Neural progenitor cell (in vitro differentiated cells): ENCODE data around the gene LSMEM2. TPM values are rescaled to one million over a fixed set of nuclear protein-coding genes. Genes with fewer than 3 reads are reported as not detected.

Source experiments
- DNase-seq: peaks from one replicate; pipeline ENCODE4 v3.0.0-alpha.2; 2016; ENCODE audit warnings: low spot score
- H2AFZ ChIP-seq: fragments of 200-600 bp; sonication (generic); replicated peaks from 2 replicates; pipeline ENCODE4 v1.6.1; 2016; ENCODE audit warnings: antibody characterized with exemption
- H3F3A ChIP-seq: fragments of 200-600 bp; sonication (generic); 2 replicates; pipeline ENCODE4 v1.6.1; 2016; ENCODE audit warnings: antibody characterized with exemption, low read depth
- H3K27ac ChIP-seq: fragments of 200-600 bp; sonication (generic); 2 replicates; pipeline ENCODE4 v1.5.1; 2016; ENCODE audit warnings: mild to moderate bottlenecking
- H3K27me3 ChIP-seq: fragments of 200-600 bp; sonication (generic); 2 replicates; pipeline ENCODE4 v1.6.1; 2016; ENCODE audit warnings: mild to moderate bottlenecking, moderate library complexity
- H3K36me3 ChIP-seq: fragments of 200-600 bp; sonication (generic); 2 replicates; pipeline ENCODE4 v1.5.1; 2016
- H3K4me1 ChIP-seq: fragments of 200-600 bp; sonication (generic); 2 replicates; pipeline ENCODE4 v1.6.1; 2016; ENCODE audit warnings: mixed run types
- H3K4me2 ChIP-seq: fragments of 200-600 bp; sonication (generic); 2 replicates; pipeline ENCODE4 v1.6.1; 2016
- H3K4me3 ChIP-seq: fragments of 200-600 bp; sonication (generic); 2 replicates; pipeline ENCODE4 v1.5.1; 2016
- H3K79me2 ChIP-seq: fragments of 200-600 bp; sonication (generic); 2 replicates; pipeline ENCODE4 v1.6.1; 2016; ENCODE audit warnings: low read depth
- H3K9ac ChIP-seq: fragments of 200-600 bp; sonication (generic); 2 replicates; pipeline ENCODE4 v1.6.1; 2016
- H3K9me3 ChIP-seq: fragments of 200-600 bp; sonication (generic); 2 replicates; pipeline ENCODE4 v1.5.1; 2016; ENCODE audit warnings: low read depth
- H4K20me1 ChIP-seq: fragments of 200-600 bp; sonication (generic); 2 replicates; pipeline ENCODE4 v1.6.1; 2016; ENCODE audit warnings: low read depth
- H3K27ac Mint-ChIP-seq: 3 replicates; pipeline ENCODE4 v1.8.0; 2021; ENCODE audit warnings: mixed read lengths
- H3K27me3 Mint-ChIP-seq: 2 replicates; pipeline ENCODE4 v1.8.0; 2022; ENCODE audit warnings: low read depth, mild to moderate bottlenecking, inconsistent platforms, moderate library complexity, mixed read lengths; ENCODE audit not compliant: insufficient read depth
- H3K36me3 Mint-ChIP-seq: 3 replicates; pipeline ENCODE4 v1.8.0; 2021; ENCODE audit warnings: mixed read lengths
- H3K4me1 Mint-ChIP-seq: 3 replicates; pipeline ENCODE4 v1.8.0; 2021; ENCODE audit warnings: mixed read lengths
- H3K4me3 Mint-ChIP-seq: 3 replicates; pipeline ENCODE4 v1.8.0; 2021; ENCODE audit warnings: mild to moderate bottlenecking, moderate library complexity, mixed read lengths
- H3K9me3 Mint-ChIP-seq: 3 replicates; pipeline ENCODE4 v1.8.0; 2020; ENCODE audit warnings: mixed read lengths
- EZH2 ChIP-seq: fragments of 200-600 bp; sonication (generic); IDR thresholded peaks from 2 replicates; pipeline ENCODE4 v1.6.1; 2017; ENCODE audit warnings: antibody characterized with exemption, mild to moderate bottlenecking, moderate library complexity
- EZH2phosphoT487 ChIP-seq: fragments of 200-600 bp; sonication (generic); IDR thresholded peaks from 2 replicates; pipeline ENCODE4 v1.6.1; 2017; ENCODE audit warnings: antibody characterized with exemption
- total RNA-seq: library from RNA; depleted of rRNA; stranded (reverse); fragments of >200 nt; gene quantifications from 2 replicates; pipeline ENCODE4 v1.2.3, GENCODE V29; 2015; ENCODE audit warnings: low replicate concordance
- TF ChIP-seq, protein P1 (sequence below): fragments of 200-600 bp; sonication (generic); IDR thresholded peaks from 2 replicates; pipeline ENCODE4 v1.5.1; 2017; ENCODE audit warnings: antibody characterized with exemption, mild to moderate bottlenecking

The LSMEM2 gene
- total RNA-seq, 1 donor from 2014 or later = not detected

DNA sequence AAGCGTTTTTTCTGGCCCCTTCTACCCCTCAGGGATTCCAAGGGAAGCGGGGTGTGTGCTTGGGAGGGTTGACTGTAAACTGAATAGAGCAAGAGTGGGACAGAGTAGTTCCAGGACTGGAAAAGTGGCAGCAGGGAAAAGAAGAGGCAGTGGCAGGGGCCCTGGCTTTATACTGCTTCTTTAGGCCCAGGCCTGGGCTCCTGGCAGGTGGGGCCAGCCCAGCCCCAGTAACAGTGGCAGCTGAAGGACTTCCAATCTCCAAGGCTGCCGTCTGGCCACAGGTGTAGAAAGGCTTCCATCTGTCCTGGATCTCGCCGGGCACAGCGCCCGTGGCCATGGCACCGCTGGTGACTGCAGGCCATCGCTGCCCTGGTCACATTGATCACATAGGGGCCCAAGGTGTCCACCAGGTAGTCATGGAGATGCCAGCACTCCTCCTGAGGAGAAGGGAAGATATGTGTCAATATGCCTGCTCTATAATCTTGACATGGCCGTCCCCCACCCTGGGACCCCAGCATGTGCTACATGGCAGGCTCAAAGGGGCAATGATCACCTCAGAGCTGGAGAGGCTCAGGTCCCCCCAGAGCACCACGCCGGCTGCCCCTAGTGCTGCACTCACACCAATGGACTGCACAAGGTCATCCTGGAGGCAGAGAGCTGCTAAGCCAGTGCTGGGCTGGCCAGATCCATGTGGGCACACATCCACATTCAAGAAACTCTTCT, 14.4 kb downstream of the LSMEM2 start:
- Histone ChIP-seq H3K4me3 (peak overlapping the region; percentile 77), H4K20me1 (peaks cover under 1% of the 10 kb centered on the region), H3K4me1 (peaks cover 13% of the 10 kb centered on the region), H3K9me3 (no peaks in the 10 kb centered on the region), H3K36me3 (no peaks in the 10 kb centered on the region), H3K79me2 (peaks cover 12% of the 10 kb centered on the region), H3K4me2 (peak overlapping the region; percentile 74), H3K27ac (no peak overlapping the region), H3K9ac (no peak overlapping the region), H3K27me3 (no peaks in the 10 kb centered on the region), H3F3A (no peaks in the 10 kb centered on the region), H2AFZ (no peak overlapping the region)
- Mint-ChIP-seq H3K4me1 (peaks cover 16% of the 10 kb centered on the region), H3K4me3 (peak overlapping the region; percentile 87), H3K36me3 (peaks cover 1% of the 10 kb centered on the region), H3K27me3 (peaks cover 12% of the 10 kb centered on the region), H3K9me3 (no peaks in the 10 kb centered on the region), H3K27ac (peak overlapping the region; percentile 92)
- TF ChIP-seq EZH2 (no peak), EZH2phosphoT487 (no peak)
- TF ChIP-seq, protein P1, sequence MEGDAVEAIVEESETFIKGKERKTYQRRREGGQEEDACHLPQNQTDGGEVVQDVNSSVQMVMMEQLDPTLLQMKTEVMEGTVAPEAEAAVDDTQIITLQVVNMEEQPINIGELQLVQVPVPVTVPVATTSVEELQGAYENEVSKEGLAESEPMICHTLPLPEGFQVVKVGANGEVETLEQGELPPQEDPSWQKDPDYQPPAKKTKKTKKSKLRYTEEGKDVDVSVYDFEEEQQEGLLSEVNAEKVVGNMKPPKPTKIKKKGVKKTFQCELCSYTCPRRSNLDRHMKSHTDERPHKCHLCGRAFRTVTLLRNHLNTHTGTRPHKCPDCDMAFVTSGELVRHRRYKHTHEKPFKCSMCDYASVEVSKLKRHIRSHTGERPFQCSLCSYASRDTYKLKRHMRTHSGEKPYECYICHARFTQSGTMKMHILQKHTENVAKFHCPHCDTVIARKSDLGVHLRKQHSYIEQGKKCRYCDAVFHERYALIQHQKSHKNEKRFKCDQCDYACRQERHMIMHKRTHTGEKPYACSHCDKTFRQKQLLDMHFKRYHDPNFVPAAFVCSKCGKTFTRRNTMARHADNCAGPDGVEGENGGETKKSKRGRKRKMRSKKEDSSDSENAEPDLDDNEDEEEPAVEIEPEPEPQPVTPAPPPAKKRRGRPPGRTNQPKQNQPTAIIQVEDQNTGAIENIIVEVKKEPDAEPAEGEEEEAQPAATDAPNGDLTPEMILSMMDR = no peak
- DNase-seq = peak; percentile 1

GRCh38 chr3:50294089-50294488, 15.2 kb downstream of the LSMEM2 start:
- H3K27ac ChIP-seq = no peak overlapping the region
- no peak overlapping the region for H3K9ac ChIP-seq
- Mint-ChIP-seq H3K4me1 (peaks cover 19% of the 10 kb centered on the region), H3K27me3 (peaks cover 10% of the 10 kb centered on the region), H3K4me3 (no peak overlapping the region), H3K27ac (no peak overlapping the region), H3K36me3 (peaks cover 1% of the 10 kb centered on the region), H3K9me3 (no peaks in the 10 kb centered on the region)
- H2AFZ ChIP-seq = no peak overlapping the region
- H3K4me2 ChIP-seq = no peak overlapping the region
- no peaks in the 10 kb centered on the region for H3K36me3 ChIP-seq
- H3K27me3 ChIP-seq = no peaks in the 10 kb centered on the region
- H3K4me1 ChIP-seq = peaks cover 18% of the 10 kb centered on the region
- H3K4me3 ChIP-seq = no peak overlapping the region
- peaks cover 6% of the 10 kb centered on the region for H4K20me1 ChIP-seq
- H3F3A ChIP-seq = no peaks in the 10 kb centered on the region
- DNase-seq = no peak
- TF ChIP-seq, protein P1 = no peak
- TF ChIP-seq EZH2 (no peak), EZH2phosphoT487 (no peak)
- no peaks in the 10 kb centered on the region for H3K9me3 ChIP-seq
- H3K79me2 ChIP-seq = peaks cover 12% of the 10 kb centered on the region

DNA sequence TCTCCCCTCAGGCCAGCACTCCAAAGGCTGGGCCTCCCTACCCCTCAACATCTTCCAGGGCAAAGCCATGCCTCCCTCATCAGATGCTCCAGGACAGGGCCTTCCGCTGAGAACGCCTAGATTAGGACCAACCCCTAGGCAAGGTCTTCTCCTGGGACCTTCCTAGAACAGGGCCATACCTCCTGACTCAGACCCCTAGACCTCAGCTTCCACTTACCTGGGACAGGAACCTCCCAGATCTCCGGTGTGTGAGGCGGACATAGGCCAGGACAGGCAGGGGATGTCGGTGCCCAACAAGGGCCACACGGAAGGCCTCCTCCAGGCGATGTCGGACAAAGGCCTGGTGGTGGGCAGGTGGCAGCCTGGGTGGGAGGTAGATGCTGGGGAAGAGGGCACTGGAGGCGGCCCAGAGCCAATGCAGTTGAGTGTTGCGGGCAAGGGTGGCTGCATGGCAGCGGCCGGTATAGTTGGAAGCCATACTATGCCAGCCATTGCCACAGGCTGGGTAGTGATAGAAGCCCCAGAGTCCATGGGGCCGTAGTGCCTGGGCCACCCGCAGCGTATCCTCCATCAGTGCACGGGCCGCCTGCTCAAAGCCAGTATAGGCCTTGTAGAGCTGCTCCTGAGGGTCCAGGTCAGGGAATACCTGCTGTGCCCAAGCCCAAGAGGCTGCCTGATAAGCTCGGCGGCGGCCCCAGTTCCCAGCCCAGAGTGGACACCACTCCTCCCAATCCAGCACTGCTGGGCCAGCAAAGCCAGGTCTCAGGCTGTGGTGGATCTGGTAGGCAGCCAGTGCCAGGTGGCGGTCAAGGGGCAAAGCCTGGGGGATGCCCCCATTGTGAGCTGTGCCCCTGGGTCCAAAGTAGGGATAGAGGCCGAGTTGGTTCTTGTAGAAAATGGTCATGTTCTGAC, 15.9 kb downstream of the LSMEM2 start:
- no peak for TF ChIP-seq EZH2
- no peak for TF ChIP-seq EZH2phosphoT487
- TF ChIP-seq, protein P1 = no peak
- H3K27ac Mint-ChIP-seq = no peak overlapping the region
- no peaks in the 10 kb centered on the region for H3K9me3 Mint-ChIP-seq
- peaks cover 6% of the 10 kb centered on the region for H4K20me1 ChIP-seq
- H3K27ac ChIP-seq = no peak overlapping the region
- H3K9ac ChIP-seq = no peak overlapping the region
- H3K36me3 ChIP-seq = no peaks in the 10 kb centered on the region
- H3K4me1 Mint-ChIP-seq = peaks cover 24% of the 10 kb centered on the region
- no peak overlapping the region for H2AFZ ChIP-seq
- no peaks in the 10 kb centered on the region for H3F3A ChIP-seq
- H3K4me3 ChIP-seq = no peak overlapping the region
- H3K27me3 ChIP-seq = no peaks in the 10 kb centered on the region
- peaks cover 18% of the 10 kb centered on the region for H3K4me1 ChIP-seq
- H3K4me3 Mint-ChIP-seq = no peak overlapping the region
- peak; percentile 1 for DNase-seq
- H3K9me3 ChIP-seq = no peaks in the 10 kb centered on the region
- peaks cover 12% of the 10 kb centered on the region for H3K79me2 ChIP-seq
- H3K27me3 Mint-ChIP-seq = peaks cover 12% of the 10 kb centered on the region
- H3K36me3 Mint-ChIP-seq = peaks cover 1% of the 10 kb centered on the region
- no peak overlapping the region for H3K4me2 ChIP-seq
